HG03342 (cell line): ENCODE data around the gene TMPRSS9.
"Not testable (repeated sequence)": the region's sequence is repeated elsewhere in the genome, so short reads cannot be mapped to it uniquely, and the experiment has no call there.

Experiments
- ATAC-seq: cut with Tn5 transposase; IDR thresholded peaks from one replicate; pipeline ENCODE4 v1.9.1; 2021; ENCODE audit warnings: mild to moderate bottlenecking, moderate library complexity; ENCODE audit not compliant: unreplicated experiment

TMPRSS9 gene

GRCh38 chr19:2416321-2417097 is 56.4 kb downstream of the TMPRSS9 start:
- ATAC-seq: no peak

GRCh38 chr19:2417436-2417835 is 57.4 kb downstream of the TMPRSS9 start:
- ATAC-seq: not testable (repeated sequence)

GRCh38 chr19:2417881-2418406 is 57.9 kb downstream of the TMPRSS9 start:
- ATAC-seq: no peak

GRCh38 chr19:2419754-2420153 is 59.7 kb downstream of the TMPRSS9 start:
- no peak for ATAC-seq

- no peak for ATAC-seq
Measured at GRCh38 chr19:2420490-2420889, 60.4 kb downstream of the TMPRSS9 start.

GRCh38 chr19:2421581-2422306 is 61.7 kb downstream of the TMPRSS9 start:
- ATAC-seq: no peak

GRCh38 chr19:2423071-2423914 is 63.2 kb downstream of the TMPRSS9 start:
- ATAC-seq: no peak

GRCh38 chr19:2423915-2424685 is 64.0 kb downstream of the TMPRSS9 start:
- no peak for ATAC-seq

GRCh38 chr19:2424686-2425621 is 64.9 kb downstream of the TMPRSS9 start:
- ATAC-seq: no peak

GRCh38 chr19:2425622-2426581 is 65.8 kb downstream of the TMPRSS9 start:
- no peak for ATAC-seq

GRCh38 chr19:2426611-2427428 is 66.8 kb downstream of the TMPRSS9 start:
- ATAC-seq: peak; percentile 18

- peak; percentile 82 for ATAC-seq
Measured at GRCh38 chr19:2427429-2428320, 67.6 kb downstream of the TMPRSS9 start, which contains the start of gene TIMM13. Gene TIMM13 (minus strand): TSS chr19:2427586. CDS start chr19:2427533, 53 bp downstream.

GRCh38 chr19:2428321-2428690 is 68.2 kb downstream of the TMPRSS9 start:
- ATAC-seq: no peak

- ATAC-seq: no peak
Measured at GRCh38 chr19:2428756-2429711, 69.0 kb downstream of the TMPRSS9 start.

- ATAC-seq: no peak
Measured at GRCh38 chr19:2429917-2430535, 70.0 kb downstream of the TMPRSS9 start.
